ENCODE measurements around the gene PRUNE2.

Gene PRUNE2

GRCh38 chr9:76717176-76717575 lies 188.7 kb downstream of the PRUNE2 start:
- TF ChIP-seq TAF1 (IDR thresholded peaks at IDR 0.05; ENCODE audit: borderline replicate concordance, insufficient read depth, low read length) (no peak), FOXP2 (optimal IDR thresholded peaks at IDR 0.05; ENCODE audit: borderline replicate concordance, extremely low read depth, extremely low read length, insufficient read depth) (no peak), REST (IDR thresholded peaks at IDR 0.05; ENCODE audit: insufficient read depth in 1 of 2, low read depth in 2 of 2, low read length in 2 of 2) (no peak), SIN3A (IDR thresholded peaks at IDR 0.05; ENCODE audit: borderline replicate concordance, insufficient read depth, low read length) (no peak), POLR2AphosphoS5 (IDR thresholded peaks at IDR 0.05; ENCODE audit: low read depth, low read length) (no peak)

- TF ChIP-seq REST (IDR thresholded peaks at IDR 0.05; ENCODE audit: insufficient read depth in 1 of 2, low read depth in 2 of 2, low read length in 2 of 2) (no peak), SIN3A (IDR thresholded peaks at IDR 0.05; ENCODE audit: borderline replicate concordance, insufficient read depth, low read length) (no peak), FOXP2 (optimal IDR thresholded peaks at IDR 0.05; ENCODE audit: borderline replicate concordance, extremely low read depth, extremely low read length, insufficient read depth) (no peak), POLR2AphosphoS5 (IDR thresholded peaks at IDR 0.05; ENCODE audit: low read depth, low read length) (no peak), TAF1 (IDR thresholded peaks at IDR 0.05; ENCODE audit: borderline replicate concordance, insufficient read depth, low read length) (no peak)
Observed at GRCh38 chr9:76716085-76716672, 189.7 kb downstream of the PRUNE2 start.

GRCh38 chr9:76713381-76713780 lies 192.5 kb downstream of the PRUNE2 start:
- no peak for TF ChIP-seq TAF1 (IDR thresholded peaks at IDR 0.05; ENCODE audit: borderline replicate concordance, insufficient read depth, low read length)
- TF ChIP-seq POLR2AphosphoS5 (IDR thresholded peaks at IDR 0.05; ENCODE audit: low read depth, low read length): no peak
- TF ChIP-seq REST (IDR thresholded peaks at IDR 0.05; ENCODE audit: insufficient read depth in 1 of 2, low read depth in 2 of 2, low read length in 2 of 2): no peak
- no peak for TF ChIP-seq FOXP2 (optimal IDR thresholded peaks at IDR 0.05; ENCODE audit: borderline replicate concordance, extremely low read depth, extremely low read length, insufficient read depth)
- no peak for TF ChIP-seq SIN3A (IDR thresholded peaks at IDR 0.05; ENCODE audit: borderline replicate concordance, insufficient read depth, low read length)

GRCh38 chr9:76709020-76709419 lies 196.9 kb downstream of the PRUNE2 start:
- TF ChIP-seq FOXP2 (optimal IDR thresholded peaks at IDR 0.05; ENCODE audit: borderline replicate concordance, extremely low read depth, extremely low read length, insufficient read depth) (no peak), POLR2AphosphoS5 (IDR thresholded peaks at IDR 0.05; ENCODE audit: low read depth, low read length) (no peak), REST (IDR thresholded peaks at IDR 0.05; ENCODE audit: insufficient read depth in 1 of 2, low read depth in 2 of 2, low read length in 2 of 2) (no peak), TAF1 (IDR thresholded peaks at IDR 0.05; ENCODE audit: borderline replicate concordance, insufficient read depth, low read length) (no peak), SIN3A (IDR thresholded peaks at IDR 0.05; ENCODE audit: borderline replicate concordance, insufficient read depth, low read length) (no peak)
